HG03066 (cell line): Measurements from ENCODE around the gene FXYD5.
"Not testable (repeated sequence)": the region's sequence is repeated elsewhere in the genome, so short reads cannot be mapped to it uniquely, and the experiment has no call there.

Experiments
- ATAC-seq: cut with Tn5 transposase; IDR thresholded peaks from one replicate; pipeline ENCODE4 v1.9.1; 2021; ENCODE audit warnings: low read depth; ENCODE audit not compliant: unreplicated experiment

The FXYD5 gene

GRCh38 chr19:35171730-35172129 lies 17.2 kb downstream of the FXYD5 start:
- no peak for ATAC-seq

GRCh38 chr19:35174226-35174625 lies 19.7 kb downstream of the FXYD5 start:
- no peak for ATAC-seq

- ATAC-seq = no peak
Measured at GRCh38 chr19:35176181-35176570, 21.6 kb downstream of the FXYD5 start.

GRCh38 chr19:35177377-35178274 lies 23.1 kb downstream of the FXYD5 start:
- no peak for ATAC-seq

- no peak for ATAC-seq
Measured at GRCh38 chr19:35178701-35179100, 24.2 kb downstream of the FXYD5 start.

GRCh38 chr19:35179830-35180229 lies 25.3 kb downstream of the FXYD5 start:
- no peak for ATAC-seq

GRCh38 chr19:35181387-35181786 lies 26.9 kb downstream of the FXYD5 start:
- ATAC-seq = no peak

- ATAC-seq = no peak
Measured at GRCh38 chr19:35184267-35184666, 29.7 kb downstream of the FXYD5 start.

GRCh38 chr19:35184884-35185283 lies 30.3 kb downstream of the FXYD5 start:
- no peak for ATAC-seq

- ATAC-seq = no peak
Measured at GRCh38 chr19:35194012-35194984, 39.8 kb downstream of the FXYD5 start.

- no peak for ATAC-seq
Measured at GRCh38 chr19:35195830-35196229, 41.3 kb downstream of the FXYD5 start.

GRCh38 chr19:35196861-35197260 lies 42.3 kb downstream of the FXYD5 start:
- ATAC-seq = not testable (repeated sequence)

- ATAC-seq = no peak
Measured at GRCh38 chr19:35199481-35199880, 44.9 kb downstream of the FXYD5 start.

- ATAC-seq = no peak
Measured at GRCh38 chr19:35202722-35203688, 48.5 kb downstream of the FXYD5 start.

- ATAC-seq = peak; percentile 73
Measured at GRCh38 chr19:35204799-35205732, 50.5 kb downstream of the FXYD5 start.

GRCh38 chr19:35205733-35206323 lies 51.3 kb downstream of the FXYD5 start:
- ATAC-seq = no peak

- no peak for ATAC-seq
Measured at GRCh38 chr19:35206379-35206778, 51.8 kb downstream of the FXYD5 start.

GRCh38 chr19:35206855-35207254 lies 52.3 kb downstream of the FXYD5 start:
- ATAC-seq = no peak
